ENCODE measurements around the gene N4BP3. TPM values are rescaled to one million over a fixed set of nuclear protein-coding genes. Genes with fewer than 3 reads are reported as not detected.

Gene N4BP3
- total RNA-seq, 3 donors from 2014 or later (not counting 1 experiment from before 2014, with no cell fraction given): 5.6 to 16.9 (median 9.0) TPM

- H3K27me3 ChIP-seq (ENCODE audit: control insufficient read depth, insufficient read depth, low read length): no peaks in the 10 kb centered on the region
- TF ChIP-seq CTCF (IDR thresholded peaks at IDR 0.05): no peak
- DNase-seq (no peak), ATAC-seq (no peak)
- Mint-ChIP-seq H3K27ac (no peak overlapping the region), H3K9me3 (no peaks in the 10 kb centered on the region), H3K27me3 (ENCODE audit: low read depth in 2 of 2) (peaks cover 20 to 23% of the 10 kb centered on the region in 2 donors), H3K36me3 (no peaks in the 10 kb centered on the region), H3K4me3 (no peak overlapping the region), H3K4me1 (peaks cover 0 to 11% of the 10 kb centered on the region in 2 donors)
- no peak overlapping the region for H3K27ac ChIP-seq (ENCODE audit: low read length)
- H3K9me3 ChIP-seq (ENCODE audit: control insufficient read depth, insufficient read depth, low read length): no peaks in the 10 kb centered on the region
- no peaks in the 10 kb centered on the region for H3K4me1 ChIP-seq (ENCODE audit: control insufficient read depth, insufficient read depth, low read length)
- 38% methylated on average over 1 of the region's 2 CpGs for WGBS (ENCODE audit: insufficient coverage)
- intact Hi-C loops (cut with micrococcal nuclease): no loop called here
- no peak overlapping the region for H3K4me3 ChIP-seq (ENCODE audit: low read length)
- H3K36me3 ChIP-seq (ENCODE audit: control insufficient read depth, insufficient read depth, low read length): no peaks in the 10 kb centered on the region
Measured at GRCh38 chr5:178093134-178093533, 20.2 kb upstream of the N4BP3 start.

GRCh38 chr5:178094345-178094744, 19.0 kb upstream of the N4BP3 start:
- WGBS (ENCODE audit: insufficient coverage): 67% methylated on average over 9 of the region's 9 CpGs
- intact Hi-C loops (cut with micrococcal nuclease): no loop called here
- peaks cover 0 to 11% of the 10 kb centered on the region in 2 donors for H3K4me1 Mint-ChIP-seq
- ATAC-seq (no peak), DNase-seq (no peak)
- H3K9me3 Mint-ChIP-seq: no peaks in the 10 kb centered on the region
- H3K4me3 ChIP-seq (ENCODE audit: low read length): no peak overlapping the region
- no peak for TF ChIP-seq CTCF (IDR thresholded peaks at IDR 0.05)
- H3K9me3 ChIP-seq (ENCODE audit: control insufficient read depth, insufficient read depth, low read length): no peaks in the 10 kb centered on the region
- no peak overlapping the region for H3K27ac Mint-ChIP-seq
- H3K27ac ChIP-seq (ENCODE audit: low read length): no peak overlapping the region
- no peaks in the 10 kb centered on the region for H3K36me3 ChIP-seq (ENCODE audit: control insufficient read depth, insufficient read depth, low read length)
- no peak overlapping the region for H3K4me3 Mint-ChIP-seq
- peaks cover 16 to 17% of the 10 kb centered on the region in 2 donors for H3K27me3 Mint-ChIP-seq (ENCODE audit: low read depth in 2 of 2)
- H3K4me1 ChIP-seq (ENCODE audit: control insufficient read depth, insufficient read depth, low read length): no peaks in the 10 kb centered on the region
- H3K27me3 ChIP-seq (ENCODE audit: control insufficient read depth, insufficient read depth, low read length): no peaks in the 10 kb centered on the region
- no peaks in the 10 kb centered on the region for H3K36me3 Mint-ChIP-seq

GRCh38 chr5:178098685-178099084, 14.6 kb upstream of the N4BP3 start:
- H3K27me3 Mint-ChIP-seq (ENCODE audit: low read depth in 2 of 2): peaks cover 10 to 16% of the 10 kb centered on the region in 2 donors
- intact Hi-C loops (cut with micrococcal nuclease): no loop called here
- H3K27ac ChIP-seq (ENCODE audit: low read length): no peak overlapping the region
- H3K4me3 Mint-ChIP-seq: no peak overlapping the region
- DNase-seq (no peak), ATAC-seq (no peak)
- H3K9me3 Mint-ChIP-seq: no peaks in the 10 kb centered on the region
- H3K27ac Mint-ChIP-seq: no peak overlapping the region
- no peaks in the 10 kb centered on the region for H3K36me3 ChIP-seq (ENCODE audit: control insufficient read depth, insufficient read depth, low read length)
- H3K4me1 ChIP-seq (ENCODE audit: control insufficient read depth, insufficient read depth, low read length): no peaks in the 10 kb centered on the region
- no peaks in the 10 kb centered on the region for H3K9me3 ChIP-seq (ENCODE audit: control insufficient read depth, insufficient read depth, low read length)
- no peaks in the 10 kb centered on the region for H3K27me3 ChIP-seq (ENCODE audit: control insufficient read depth, insufficient read depth, low read length)
- H3K4me3 ChIP-seq (ENCODE audit: low read length): no peak overlapping the region
- no peak for TF ChIP-seq CTCF (IDR thresholded peaks at IDR 0.05)
- 94% methylated on average over 2 of the region's 7 CpGs for WGBS (ENCODE audit: insufficient coverage)
- H3K4me1 Mint-ChIP-seq: peaks cover 0 to 11% of the 10 kb centered on the region in 2 donors
- no peaks in the 10 kb centered on the region for H3K36me3 Mint-ChIP-seq

- Mint-ChIP-seq H3K27me3 (ENCODE audit: low read depth in 2 of 2) (peaks cover 0 to 18% of the 10 kb centered on the region in 2 donors), H3K4me1 (no peaks in the 10 kb centered on the region), H3K36me3 (no peaks in the 10 kb centered on the region), H3K27ac (no peak overlapping the region), H3K4me3 (no peak overlapping the region), H3K9me3 (no peaks in the 10 kb centered on the region)
- H3K9me3 ChIP-seq (ENCODE audit: control insufficient read depth, insufficient read depth, low read length): no peaks in the 10 kb centered on the region
- ATAC-seq (no peak), DNase-seq (no peak)
- 95% methylated on average over 12 of the region's 12 CpGs for WGBS (ENCODE audit: insufficient coverage)
- intact Hi-C loops (cut with micrococcal nuclease): no loop called here
- H3K4me3 ChIP-seq (ENCODE audit: low read length): no peak overlapping the region
- no peaks in the 10 kb centered on the region for H3K36me3 ChIP-seq (ENCODE audit: control insufficient read depth, insufficient read depth, low read length)
- no peaks in the 10 kb centered on the region for H3K27me3 ChIP-seq (ENCODE audit: control insufficient read depth, insufficient read depth, low read length)
- no peak for TF ChIP-seq CTCF (IDR thresholded peaks at IDR 0.05)
- H3K4me1 ChIP-seq (ENCODE audit: control insufficient read depth, insufficient read depth, low read length): peaks cover 2% of the 10 kb centered on the region
- H3K27ac ChIP-seq (ENCODE audit: low read length): no peak overlapping the region
Measured at GRCh38 chr5:178103612-178104011, 9.7 kb upstream of the N4BP3 start.
